Measurements from ENCODE around the gene WNT2B. TPM values are rescaled to one million over a fixed set of nuclear protein-coding genes. Genes with fewer than 3 reads are reported as not detected.

WNT2B gene
- total and polyA plus RNA-seq, 2 of the 8 experiments (the other 6 are each of a cell fraction or from before 2014, with no cell fraction given), result 0.33 to 2.0 TPM

DNA sequence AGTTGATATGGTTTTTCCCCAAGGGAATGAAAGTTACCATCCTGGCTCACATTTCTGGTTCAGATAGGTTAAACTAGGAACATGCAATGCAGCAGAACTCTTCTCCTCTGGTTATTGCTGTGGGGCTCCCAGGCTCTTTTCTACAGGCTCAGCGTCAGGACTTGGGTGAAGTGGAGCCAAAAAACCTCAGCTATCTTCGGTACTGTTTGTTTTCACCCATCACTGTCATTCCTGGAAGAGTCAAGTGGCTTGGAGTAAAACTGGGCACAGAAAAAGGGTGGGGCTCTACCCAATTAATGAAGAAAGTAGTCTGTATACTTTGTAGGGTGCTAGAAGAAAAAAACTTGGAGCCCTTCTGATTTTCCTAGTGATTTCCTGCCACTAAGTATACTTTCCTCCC, 9.4 kb downstream of the WNT2B start (continued):
- TF ChIP-seq, protein P1, sequence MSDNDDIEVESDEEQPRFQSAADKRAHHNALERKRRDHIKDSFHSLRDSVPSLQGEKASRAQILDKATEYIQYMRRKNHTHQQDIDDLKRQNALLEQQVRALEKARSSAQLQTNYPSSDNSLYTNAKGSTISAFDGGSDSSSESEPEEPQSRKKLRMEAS (IDR thresholded peaks at IDR 0.05), result no peak
- TF ChIP-seq GABPA (IDR thresholded peaks at IDR 0.05; ENCODE audit: borderline replicate concordance, insufficient read depth, low read length), result no peak
